GM12873 (cell line): ENCODE measurements around the gene IGFLR1.

Experiments
- TF ChIP-seq, protein P1 (sequence below): IDR thresholded peaks from 2 replicates; pipeline ENCODE4 v1.5.1; 2012; ENCODE audit warnings: low read depth, mild to moderate bottlenecking, moderate library complexity, low read length, control low read depth; ENCODE audit not compliant: insufficient read depth; ENCODE audit errors: missing control alignments

Gene IGFLR1

DNA sequence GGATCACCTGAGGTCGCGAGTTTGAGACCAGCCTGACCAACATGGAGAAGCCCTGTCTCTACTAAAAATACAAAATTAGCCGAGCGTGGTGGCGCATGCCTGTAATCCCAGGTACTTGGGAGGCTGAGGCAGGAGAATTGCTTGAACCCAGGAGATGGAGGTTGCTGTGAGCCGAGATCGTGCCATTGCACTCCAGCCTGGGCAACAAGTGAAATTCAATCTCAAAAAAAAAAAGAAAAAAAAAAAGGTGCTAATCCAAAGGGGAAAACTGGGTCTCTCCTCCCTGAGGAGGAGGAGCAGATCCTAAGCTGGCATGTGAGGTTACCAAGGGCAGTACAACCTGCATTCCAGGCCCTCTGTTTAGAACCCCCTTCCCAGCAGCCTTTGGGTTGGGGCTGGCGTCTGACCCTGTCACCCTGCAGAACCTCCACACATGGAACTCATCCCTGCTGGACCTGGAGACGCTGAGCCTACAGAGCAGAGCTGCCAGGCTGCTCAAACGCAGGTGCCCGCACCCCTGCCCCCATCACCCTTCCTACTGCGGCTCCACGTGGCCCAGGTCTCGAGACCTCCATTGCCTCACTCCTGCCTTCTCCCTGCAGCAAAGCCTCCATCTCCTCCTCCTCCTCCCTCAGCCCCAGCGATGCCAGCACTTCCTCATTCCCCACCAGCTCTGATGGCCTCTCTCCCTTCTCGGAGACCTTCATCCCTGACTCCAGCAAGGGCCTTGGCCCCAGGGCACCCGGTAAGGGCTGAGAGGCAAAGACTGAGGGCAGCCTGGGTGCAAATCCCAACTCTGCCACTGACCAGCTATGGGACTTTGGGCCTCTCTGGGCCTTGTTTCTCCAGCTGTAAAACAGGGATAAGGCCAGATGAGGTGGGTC is 22.4 kb upstream of the IGFLR1 start:
- TF ChIP-seq, protein P1, sequence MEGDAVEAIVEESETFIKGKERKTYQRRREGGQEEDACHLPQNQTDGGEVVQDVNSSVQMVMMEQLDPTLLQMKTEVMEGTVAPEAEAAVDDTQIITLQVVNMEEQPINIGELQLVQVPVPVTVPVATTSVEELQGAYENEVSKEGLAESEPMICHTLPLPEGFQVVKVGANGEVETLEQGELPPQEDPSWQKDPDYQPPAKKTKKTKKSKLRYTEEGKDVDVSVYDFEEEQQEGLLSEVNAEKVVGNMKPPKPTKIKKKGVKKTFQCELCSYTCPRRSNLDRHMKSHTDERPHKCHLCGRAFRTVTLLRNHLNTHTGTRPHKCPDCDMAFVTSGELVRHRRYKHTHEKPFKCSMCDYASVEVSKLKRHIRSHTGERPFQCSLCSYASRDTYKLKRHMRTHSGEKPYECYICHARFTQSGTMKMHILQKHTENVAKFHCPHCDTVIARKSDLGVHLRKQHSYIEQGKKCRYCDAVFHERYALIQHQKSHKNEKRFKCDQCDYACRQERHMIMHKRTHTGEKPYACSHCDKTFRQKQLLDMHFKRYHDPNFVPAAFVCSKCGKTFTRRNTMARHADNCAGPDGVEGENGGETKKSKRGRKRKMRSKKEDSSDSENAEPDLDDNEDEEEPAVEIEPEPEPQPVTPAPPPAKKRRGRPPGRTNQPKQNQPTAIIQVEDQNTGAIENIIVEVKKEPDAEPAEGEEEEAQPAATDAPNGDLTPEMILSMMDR: no peak

GRCh38 chr19:35760711-35761349 is 18.6 kb upstream of the IGFLR1 start:
- TF ChIP-seq, protein P1: no peak

- TF ChIP-seq, protein P1: no peak
These were observed 17.4 kb upstream of the IGFLR1 start for GRCh38 chr19:35759697-35760096.

GRCh38 chr19:35757749-35758608 is 15.7 kb upstream of the IGFLR1 start, which contains the start of gene PROSER3:
Gene PROSER3 (plus strand): TSS chr19:35758176. CDS start chr19:35758216, 40 bp downstream.
- TF ChIP-seq, protein P1: no peak

- TF ChIP-seq, protein P1: no peak
These were observed 15.0 kb upstream of the IGFLR1 start for GRCh38 chr19:35757231-35757748.

- TF ChIP-seq, protein P1: no peak
These were observed 14.4 kb upstream of the IGFLR1 start, which contains the start of gene HSPB6 for GRCh38 chr19:35756377-35757230. Gene HSPB6 (minus strand): TSS chr19:35757029. CDS start chr19:35757008, 21 bp downstream.
